CD4-positive, alpha-beta T cell treated with Interleukin-4 for 1 hour (primary cell): ENCODE data around the gene CTIF.

Experiments used
- DNase-seq, 2 donors: peaks; one replicate each; pipeline ENCODE4 v3.0.0-alpha.2; 2020 to 2022

CTIF gene

GRCh38 chr18:48552130-48552529 lies 13.3 kb downstream of the CTIF start:
- no peak for DNase-seq

GRCh38 chr18:48553236-48553635 lies 14.4 kb downstream of the CTIF start:
- DNase-seq = no peak

- DNase-seq = no peak
Measured at GRCh38 chr18:48554610-48555400, 16.0 kb downstream of the CTIF start.

GRCh38 chr18:48555465-48555995 lies 16.7 kb downstream of the CTIF start:
- no peak for DNase-seq

GRCh38 chr18:48557640-48558174 lies 18.9 kb downstream of the CTIF start:
- DNase-seq = no peak

DNA sequence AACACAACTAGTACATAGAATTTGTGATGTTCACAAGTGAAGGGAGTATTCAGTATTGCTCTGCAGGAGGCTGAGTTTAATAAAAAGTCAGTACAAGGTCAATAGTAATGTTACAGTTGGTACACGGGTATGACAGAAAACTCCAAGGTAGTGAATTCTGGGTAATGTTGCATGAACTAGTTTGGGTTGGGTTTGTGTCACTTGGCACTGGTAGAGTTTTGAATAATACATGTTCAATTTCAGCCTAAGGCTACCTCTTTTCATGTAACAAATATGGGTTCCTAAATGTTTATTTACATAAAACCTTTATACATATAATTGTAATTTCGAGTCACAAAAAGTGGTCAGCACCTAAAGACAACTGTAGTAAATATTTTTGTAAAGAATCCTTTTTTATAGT lies 19.4 kb downstream of the CTIF start:
- no peak for DNase-seq

GRCh38 chr18:48560491-48560890 lies 21.7 kb downstream of the CTIF start:
- no peak for DNase-seq

GRCh38 chr18:48562075-48562474 lies 23.2 kb downstream of the CTIF start:
- no peak for DNase-seq

DNA sequence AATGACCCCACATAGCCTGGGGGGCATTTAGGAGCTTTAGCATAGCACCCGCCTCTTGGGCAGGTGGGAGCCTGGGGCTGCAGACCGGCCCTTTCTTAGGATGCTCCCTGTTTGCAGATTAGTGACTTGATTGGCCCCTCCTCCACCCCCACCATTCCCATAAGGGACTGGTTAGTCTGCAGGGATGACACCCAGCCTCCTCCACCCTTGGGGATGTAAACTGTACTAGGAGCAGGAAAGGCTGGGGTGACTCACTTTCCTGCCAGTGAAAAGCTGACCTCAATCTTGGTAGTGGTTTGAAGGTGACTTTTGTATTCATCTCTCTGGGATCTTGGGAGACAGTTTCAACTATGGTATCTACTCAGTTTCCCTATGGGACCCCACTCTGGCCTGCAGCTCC lies 24.2 kb downstream of the CTIF start:
- no peak for DNase-seq

DNA sequence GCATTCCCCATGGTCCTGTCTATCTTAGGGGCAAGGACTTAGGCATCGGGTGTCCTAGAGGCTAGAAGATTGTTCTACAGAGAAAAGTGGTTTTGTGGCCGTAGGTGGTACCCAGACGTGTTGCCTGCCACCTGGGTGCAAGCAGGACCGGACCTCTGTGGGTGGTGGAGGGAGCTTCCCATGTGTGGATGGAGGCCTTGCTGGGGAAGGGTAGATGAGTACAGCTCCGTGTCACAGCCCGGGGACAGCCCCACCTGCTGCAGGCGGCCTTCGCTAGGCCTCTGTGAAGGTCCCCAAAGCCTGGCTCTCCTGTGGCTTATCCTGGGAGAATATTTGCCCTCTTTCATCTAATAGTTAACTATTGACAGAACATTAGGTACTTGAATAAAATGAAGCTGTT lies 25.3 kb downstream of the CTIF start:
- no peak for DNase-seq

GRCh38 chr18:48565105-48565504 lies 26.3 kb downstream of the CTIF start:
- DNase-seq = no peak

DNA sequence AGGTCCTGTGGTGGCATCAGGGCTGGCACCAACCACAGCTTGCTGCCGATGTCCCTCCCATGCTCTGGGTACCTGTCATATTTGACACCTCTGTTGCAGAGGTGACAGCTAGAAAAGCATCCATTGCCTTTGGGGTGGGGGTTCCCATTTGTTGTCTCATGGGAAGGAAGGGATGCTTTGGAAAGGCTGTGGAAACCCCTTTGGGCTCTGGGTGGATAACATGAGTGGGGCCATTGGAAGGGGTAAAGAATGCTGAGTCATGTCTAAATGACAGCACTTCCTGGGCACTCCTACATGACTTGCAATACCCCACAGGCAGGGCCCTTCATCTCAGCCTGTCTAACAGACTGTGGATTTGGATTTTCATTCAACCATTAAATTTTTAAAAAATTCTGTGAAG lies 27.8 kb downstream of the CTIF start:
- DNase-seq = no peak

DNA sequence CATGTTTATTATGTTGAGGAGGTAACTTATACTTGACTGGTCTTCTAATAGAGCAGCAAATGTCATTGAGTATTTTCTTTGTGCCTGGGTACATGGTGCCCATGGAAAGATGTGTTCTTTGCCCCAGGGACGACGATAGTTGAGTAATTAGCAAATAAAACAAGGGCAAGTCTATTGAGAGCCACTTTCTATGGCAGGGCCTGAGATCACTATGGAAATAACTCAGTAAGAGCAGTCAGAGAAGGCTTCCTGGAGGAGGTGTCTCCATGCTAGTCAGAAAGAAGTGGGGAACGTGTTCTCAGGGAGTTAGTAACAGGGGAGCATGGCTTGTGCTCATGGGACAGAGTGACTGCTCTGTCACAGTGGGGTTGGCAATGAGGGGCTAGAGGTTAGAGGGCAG lies 28.6 kb downstream of the CTIF start:
- no peak for DNase-seq

DNA sequence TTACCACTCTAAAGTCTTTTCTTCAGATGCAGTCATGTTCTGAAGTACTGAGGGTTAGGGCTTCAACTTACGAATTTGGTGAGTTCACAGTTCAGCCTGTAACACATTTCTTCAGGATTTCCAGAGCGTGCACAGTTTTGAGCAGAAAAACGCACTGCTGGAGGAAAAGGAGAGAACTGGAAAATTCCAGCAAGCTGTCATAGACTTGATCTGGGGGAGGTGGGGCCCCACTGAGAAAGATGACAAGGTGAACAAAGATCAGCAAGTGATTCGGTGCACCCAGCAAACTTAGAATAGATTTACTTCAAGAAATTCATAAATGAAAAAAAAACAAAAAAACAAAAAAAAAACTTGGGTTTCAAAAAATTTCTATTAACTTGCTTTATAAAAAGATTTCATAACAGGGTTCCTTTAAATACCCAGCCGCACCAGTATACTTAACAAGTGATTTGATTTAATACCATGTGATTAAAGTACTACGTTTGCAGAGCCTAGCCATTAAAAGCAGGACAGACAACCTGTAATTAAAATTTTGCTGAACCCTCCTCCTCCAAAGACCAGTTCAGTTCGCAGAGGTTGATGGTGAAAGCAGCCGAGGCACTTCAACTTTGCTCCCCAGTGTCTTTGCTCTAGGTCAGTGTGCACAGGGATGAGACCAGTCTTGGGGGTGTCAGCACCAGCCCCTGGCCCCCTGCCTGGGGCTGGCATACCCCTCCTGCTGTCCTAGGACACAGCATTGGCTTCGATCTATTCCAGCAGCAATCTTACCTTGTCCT lies 30.5 kb downstream of the CTIF start:
- DNase-seq = no peak

DNA sequence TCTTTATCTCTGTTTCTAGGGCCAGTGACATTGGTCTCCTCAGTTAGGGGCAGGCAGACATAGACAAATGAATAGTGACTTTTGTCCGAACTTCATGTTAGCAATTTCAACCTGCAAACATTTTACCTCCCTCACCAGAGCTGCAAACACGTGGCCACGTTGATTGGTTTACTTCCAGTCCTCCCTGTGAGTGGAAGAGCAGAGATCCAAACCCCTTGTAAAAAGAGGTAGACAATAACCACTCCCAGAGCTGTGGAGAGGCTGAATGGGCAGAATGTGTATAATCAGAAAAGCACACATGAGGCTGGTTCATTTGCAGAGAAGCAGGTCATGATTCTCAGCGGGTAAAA lies 31.1 kb downstream of the CTIF start:
- DNase-seq = no peak

- DNase-seq = no peak
Measured at GRCh38 chr18:48570313-48570712, 31.5 kb downstream of the CTIF start.

DNA sequence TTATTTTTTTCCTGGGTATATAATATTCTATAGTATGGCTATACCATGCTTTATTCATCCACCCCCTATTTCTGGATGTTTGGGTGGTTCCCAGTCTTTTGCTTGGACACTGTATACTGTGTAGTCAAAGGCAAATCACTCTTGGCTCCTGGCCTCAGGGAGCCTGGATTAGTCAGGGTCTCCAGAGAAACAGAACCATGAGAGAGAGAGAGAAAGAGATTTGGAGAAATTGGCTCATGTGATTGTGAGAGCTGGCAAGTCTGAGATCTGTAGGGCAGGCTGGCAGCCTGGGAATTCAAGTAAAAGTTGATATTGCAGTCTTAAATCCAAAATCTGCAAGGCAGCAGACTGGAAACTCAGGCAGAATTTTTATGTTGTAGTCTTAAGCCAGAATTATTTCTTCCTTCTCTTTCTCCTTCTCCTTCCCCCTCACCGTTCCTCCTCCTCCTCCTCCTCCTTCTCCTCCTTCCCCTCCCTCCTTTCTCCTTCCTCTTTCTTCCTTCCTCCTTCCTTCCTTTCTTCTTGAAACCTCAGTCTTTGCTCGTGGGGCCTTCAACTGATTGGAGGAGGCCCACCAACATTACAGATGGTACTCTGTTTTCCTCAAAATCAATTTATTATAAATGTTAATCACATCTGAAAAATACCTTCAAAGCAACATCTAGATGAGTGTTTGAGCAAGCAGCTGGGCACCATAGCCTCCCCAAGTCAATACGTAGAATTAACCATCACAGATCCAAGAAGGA lies 33.0 kb downstream of the CTIF start:
- no peak for DNase-seq

GRCh38 chr18:48572402-48573126 lies 33.7 kb downstream of the CTIF start:
- no peak for DNase-seq

GRCh38 chr18:48573632-48574283 lies 34.9 kb downstream of the CTIF start:
- DNase-seq = no peak

- DNase-seq = no peak
Measured at GRCh38 chr18:48574667-48575300, 36.0 kb downstream of the CTIF start.

GRCh38 chr18:48575301-48575657 lies 36.4 kb downstream of the CTIF start:
- DNase-seq = no peak
